ENCODE measurements around the gene PITHD1. TPM values are rescaled to one million over a fixed set of nuclear protein-coding genes. Genes with fewer than 3 reads are reported as not detected.
"Not testable (repeated sequence)": the region's sequence is repeated elsewhere in the genome, so short reads cannot be mapped to it uniquely, and the experiment has no call there.

The PITHD1 gene
- total RNA-seq, 4 donors from 2014 or later: 36.7 to 40.6 (median 38.9) TPM

GRCh38 chr1:23825076-23825761 is 47.0 kb downstream of the PITHD1 start, which contains the start of gene HMGCL:
HMGCL (minus strand) TSS chr1:23825429; CDS start chr1:23825415, 14 bp downstream.
- 0% methylated on average over 6 of the region's 42 CpGs; no CpG with 5 or more reads in 1 of the 2 donors for WGBS, 2 donors (ENCODE audit: low coverage in 1 of 2)
- Histone ChIP-seq H3K36me3 (no peaks in the 10 kb centered on the region), H3K4me1 (peaks cover 0 to 14% (median 7%) of the 10 kb centered on the region in 4 donors), H3K27me3 (no peaks in the 10 kb centered on the region), H3K9me3 (no peaks in the 10 kb centered on the region), H3K4me3 (peak within 1 kb of the TSS; percentile 89 to 100 (median 90)), H3K27ac (peak within 1 kb of the TSS; percentile 90 to 96 (median 93))
- intact Hi-C loops (cut with DNase I; ENCODE audit: low total_unique reads) (no loop called here), in situ Hi-C loops (cut with MboI; ENCODE audit: low pct_ligation_motif_present in 1 of 4, low pct_unique_long_range_greater_than_20kb in 1 of 4, low sequenced_read_pairs in 3 of 4) (no loop called here)
- TF ChIP-seq POLR2AphosphoS5 (IDR thresholded peaks at IDR 0.05) (peak; percentile 96 to 97 (median 96)), EP300 (IDR thresholded peaks at IDR 0.05; ENCODE audit: low read depth) (no peak), POLR2A (IDR thresholded peaks at IDR 0.05) (peak; percentile 91)
- TF ChIP-seq, protein P1, sequence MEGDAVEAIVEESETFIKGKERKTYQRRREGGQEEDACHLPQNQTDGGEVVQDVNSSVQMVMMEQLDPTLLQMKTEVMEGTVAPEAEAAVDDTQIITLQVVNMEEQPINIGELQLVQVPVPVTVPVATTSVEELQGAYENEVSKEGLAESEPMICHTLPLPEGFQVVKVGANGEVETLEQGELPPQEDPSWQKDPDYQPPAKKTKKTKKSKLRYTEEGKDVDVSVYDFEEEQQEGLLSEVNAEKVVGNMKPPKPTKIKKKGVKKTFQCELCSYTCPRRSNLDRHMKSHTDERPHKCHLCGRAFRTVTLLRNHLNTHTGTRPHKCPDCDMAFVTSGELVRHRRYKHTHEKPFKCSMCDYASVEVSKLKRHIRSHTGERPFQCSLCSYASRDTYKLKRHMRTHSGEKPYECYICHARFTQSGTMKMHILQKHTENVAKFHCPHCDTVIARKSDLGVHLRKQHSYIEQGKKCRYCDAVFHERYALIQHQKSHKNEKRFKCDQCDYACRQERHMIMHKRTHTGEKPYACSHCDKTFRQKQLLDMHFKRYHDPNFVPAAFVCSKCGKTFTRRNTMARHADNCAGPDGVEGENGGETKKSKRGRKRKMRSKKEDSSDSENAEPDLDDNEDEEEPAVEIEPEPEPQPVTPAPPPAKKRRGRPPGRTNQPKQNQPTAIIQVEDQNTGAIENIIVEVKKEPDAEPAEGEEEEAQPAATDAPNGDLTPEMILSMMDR (IDR thresholded peaks at IDR 0.05): no peak
- DNase-seq: peak; percentile 93

DNA sequence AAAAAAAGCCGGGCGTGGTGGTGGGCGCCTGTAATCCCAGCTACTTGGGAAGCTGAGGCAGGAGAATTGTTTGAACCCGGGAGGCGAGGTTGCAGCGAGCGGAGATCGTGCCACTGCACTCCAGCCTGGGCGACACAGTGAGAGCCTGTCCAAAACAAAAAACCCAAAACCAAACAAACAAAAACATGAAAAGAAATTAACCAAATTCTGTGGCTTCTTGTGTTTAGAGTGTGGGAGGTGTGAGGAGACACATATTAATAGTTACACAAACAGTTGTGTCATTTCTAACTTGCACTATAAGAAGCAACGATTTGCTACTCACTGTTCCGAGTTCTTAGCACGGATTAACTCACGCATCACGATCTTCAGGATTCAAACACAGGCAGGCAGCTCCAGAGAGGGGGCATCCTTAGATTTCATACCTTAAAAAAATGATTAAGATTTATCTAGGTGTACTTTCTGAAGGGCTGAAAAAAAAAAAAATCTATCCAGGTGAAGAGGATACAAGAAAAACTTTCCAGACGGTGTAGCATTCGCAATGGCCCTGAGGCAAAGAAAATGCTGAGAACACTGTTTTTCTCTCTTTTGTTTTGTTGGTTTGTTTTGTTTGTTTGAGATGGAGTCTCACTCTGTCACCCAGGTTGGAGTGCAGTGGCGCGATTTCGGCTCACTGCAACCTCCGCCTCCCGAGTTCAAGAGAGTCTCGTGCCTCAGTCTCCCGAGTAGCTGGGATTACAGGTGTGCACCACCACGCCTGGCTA is 47.7 kb downstream of the PITHD1 start:
- no peak for TF ChIP-seq EP300 (IDR thresholded peaks at IDR 0.05; ENCODE audit: low read depth)
- TF ChIP-seq, protein P1 (IDR thresholded peaks at IDR 0.05): no peak
- TF ChIP-seq POLR2AphosphoS5 (IDR thresholded peaks at IDR 0.05): no peak
- TF ChIP-seq POLR2A (IDR thresholded peaks at IDR 0.05): no peak
- WGBS, 2 donors (ENCODE audit: low coverage in 1 of 2): 65 to 72% methylated on average over 7 to 23 of the region's 24 CpGs
- DNase-seq: no peak
- in situ Hi-C loops (cut with MboI; ENCODE audit: low pct_ligation_motif_present in 1 of 4, low pct_unique_long_range_greater_than_20kb in 1 of 4, low sequenced_read_pairs in 3 of 4): no loop called here
- Histone ChIP-seq H3K27ac (peak overlapping the region; percentile 90 to 96 (median 93)), H3K27me3 (no peaks in the 10 kb centered on the region), H3K9me3 (no peaks in the 10 kb centered on the region), H3K4me3 (peak overlapping the region; percentile 19 to 91 (median 90)), H3K4me1 (peaks cover 0 to 14% (median 7%) of the 10 kb centered on the region in 4 donors), H3K36me3 (no peaks in the 10 kb centered on the region)
- intact Hi-C loops (cut with DNase I; ENCODE audit: low total_unique reads): loop anchor here (1.0 kb wide), 1 partner anchor 37 kb away; no protein-coding TSS in a partner anchor

GRCh38 chr1:23826590-23826989 is 48.4 kb downstream of the PITHD1 start:
- intact Hi-C loops (cut with DNase I; ENCODE audit: low total_unique reads): loop anchor here (1.0 kb wide), 1 partner anchor 37 kb away; no protein-coding TSS in a partner anchor
- DNase-seq; H3K9me3 ChIP-seq; H3K27me3 ChIP-seq; H3K4me3 ChIP-seq; H3K36me3 ChIP-seq; in situ Hi-C loops (cut with MboI; ENCODE audit: low pct_ligation_motif_present in 1 of 4, low pct_unique_long_range_greater_than_20kb in 1 of 4, low sequenced_read_pairs in 3 of 4); H3K27ac ChIP-seq: not testable (repeated sequence)
- peaks cover 0 to 14% (median 7%) of the 10 kb centered on the region in 4 donors for H3K4me1 ChIP-seq
- 97 to 99% methylated on average over 10 to 13 of the region's 13 CpGs for WGBS, 2 donors (ENCODE audit: low coverage in 1 of 2)

DNA sequence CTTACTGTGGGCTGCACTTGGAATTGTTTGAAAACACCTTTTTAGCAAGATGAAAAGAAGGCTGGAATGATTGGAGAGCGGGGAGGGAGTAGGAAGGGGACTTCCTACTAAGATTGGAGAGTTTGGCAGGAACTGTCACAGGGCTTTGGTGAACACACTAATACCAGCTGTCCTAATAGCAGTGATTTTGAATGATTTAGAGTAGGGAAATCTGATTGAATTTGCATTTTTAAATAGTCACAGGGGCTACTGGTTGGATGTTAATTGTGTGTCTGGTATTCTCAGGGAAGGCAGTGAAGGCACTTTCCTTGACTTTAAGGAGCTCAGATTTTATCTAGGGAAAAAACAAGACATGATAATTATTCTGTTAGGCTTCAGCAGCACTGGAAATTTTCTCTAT is 49.5 kb downstream of the PITHD1 start:
- intact Hi-C loops (cut with DNase I; ENCODE audit: low total_unique reads) (no loop called here), in situ Hi-C loops (cut with MboI; ENCODE audit: low pct_ligation_motif_present in 1 of 4, low pct_unique_long_range_greater_than_20kb in 1 of 4, low sequenced_read_pairs in 3 of 4) (no loop called here)
- Histone ChIP-seq H3K36me3 (no peaks in the 10 kb centered on the region), H3K27me3 (no peaks in the 10 kb centered on the region), H3K4me3 (no peak overlapping the region), H3K4me1 (peaks cover 0 to 14% (median 7%) of the 10 kb centered on the region in 4 donors), H3K9me3 (no peaks in the 10 kb centered on the region), H3K27ac (no peak overlapping the region)
- no peak for DNase-seq
- 70 to 84% methylated on average over 1 of the region's 1 CpG for WGBS, 2 donors (ENCODE audit: low coverage in 1 of 2)
- TF ChIP-seq, protein P1 (IDR thresholded peaks at IDR 0.05): no peak
- no peak for TF ChIP-seq EP300 (IDR thresholded peaks at IDR 0.05; ENCODE audit: low read depth)
- TF ChIP-seq POLR2A (IDR thresholded peaks at IDR 0.05): no peak
- no peak for TF ChIP-seq POLR2AphosphoS5 (IDR thresholded peaks at IDR 0.05)

- H3K27me3 ChIP-seq; intact Hi-C loops (cut with DNase I; ENCODE audit: low total_unique reads); H3K27ac ChIP-seq; H3K9me3 ChIP-seq; H3K4me3 ChIP-seq; in situ Hi-C loops (cut with MboI; ENCODE audit: low pct_ligation_motif_present in 1 of 4, low pct_unique_long_range_greater_than_20kb in 1 of 4, low sequenced_read_pairs in 3 of 4); DNase-seq; H3K36me3 ChIP-seq: not testable (repeated sequence)
- whole genome bisulfite sequencing, 2 donors (ENCODE audit: low coverage in 1 of 2): 85 to 88% methylated on average over 5 to 6 of the region's 6 CpGs
- peaks cover 0 to 13% (median 7%) of the 10 kb centered on the region in 4 donors for H3K4me1 ChIP-seq
Measured at GRCh38 chr1:23834156-23834555, 55.9 kb downstream of the PITHD1 start.
